Measurements from ENCODE around the gene SAMD1.
"Not testable (repeated sequence)": the region's sequence is repeated elsewhere in the genome, so short reads cannot be mapped to it uniquely, and the experiment has no call there.

The SAMD1 gene

DNA sequence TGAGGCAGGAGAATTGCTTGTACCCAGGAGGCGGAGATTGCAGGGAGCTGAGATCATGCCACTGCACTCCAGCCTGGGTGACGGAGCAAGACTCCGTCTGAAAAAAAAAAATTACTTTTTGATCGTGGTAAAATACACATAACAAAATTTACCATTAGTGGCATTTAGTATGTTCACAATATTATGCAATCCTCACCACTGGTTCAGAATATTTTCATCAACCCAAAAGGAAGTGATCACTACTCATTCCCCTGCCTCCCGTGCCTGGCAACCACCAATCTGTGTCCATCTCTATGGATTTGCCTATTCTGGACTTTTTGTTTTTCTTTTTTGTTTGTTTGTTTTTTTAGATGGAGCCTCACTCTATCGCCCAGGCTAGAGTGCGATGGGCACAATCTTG, 27.4 kb downstream of the SAMD1 start:
- no peak overlapping the region for H3K27ac ChIP-seq
- DNase-seq (ENCODE audit: low read depth, low spot score), result no peak

DNA sequence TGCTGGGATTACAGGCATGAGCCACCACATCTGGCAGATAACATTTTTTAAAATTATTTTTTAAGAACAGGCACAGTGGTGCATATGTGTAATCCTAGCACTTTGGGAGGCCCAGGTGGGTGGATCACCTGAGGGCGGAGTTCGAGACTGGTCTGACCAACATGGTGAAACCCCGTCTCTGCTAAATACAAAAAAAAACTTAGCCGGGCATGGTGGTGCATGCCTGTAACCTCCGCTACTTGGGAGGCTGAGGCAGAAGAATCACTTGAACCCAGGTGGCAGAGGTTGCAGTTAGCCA, 28.0 kb downstream of the SAMD1 start:
- no peak overlapping the region for H3K27ac ChIP-seq
- no peak for DNase-seq (ENCODE audit: low read depth, low spot score)

DNA sequence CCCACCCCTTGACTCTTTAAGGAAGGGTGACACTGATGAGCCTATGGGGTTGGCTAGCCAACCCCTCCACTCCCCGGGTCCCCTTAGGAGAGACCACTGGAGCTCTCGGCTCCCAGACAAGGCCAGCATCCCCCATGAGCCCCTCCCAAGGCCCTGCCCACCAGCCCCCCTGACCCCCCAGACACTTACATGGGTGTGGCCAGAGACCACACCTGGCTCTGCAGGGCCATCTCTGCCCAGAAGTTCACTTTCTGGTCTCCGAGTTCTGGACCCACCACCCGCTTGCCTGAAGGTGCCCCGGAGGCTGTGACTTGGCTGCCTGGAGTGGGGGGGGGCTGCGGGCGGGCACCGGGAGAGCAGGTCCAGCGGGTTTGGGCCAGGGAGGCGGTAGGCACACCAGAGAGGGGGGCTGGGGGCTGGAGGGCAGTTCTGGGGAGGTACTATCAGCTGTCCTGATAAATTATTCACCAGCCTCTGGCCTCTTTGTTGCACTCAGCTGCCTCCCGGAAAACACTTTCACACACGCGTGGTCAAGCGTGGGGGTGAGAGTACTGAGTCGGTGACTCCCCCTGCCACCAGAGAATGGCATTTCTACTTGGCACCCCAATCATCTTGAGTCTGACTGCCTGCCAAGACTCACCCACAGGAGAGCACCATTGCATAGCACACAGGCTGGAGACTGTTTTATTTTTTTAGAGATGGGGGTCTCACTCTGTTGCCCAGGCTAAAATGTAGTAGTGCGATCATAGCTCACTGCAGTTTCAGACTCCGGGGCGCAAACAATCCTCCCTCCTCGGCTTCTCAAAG, 28.6 kb downstream of the SAMD1 start, which contains the start of gene PALM3:
TSS of gene PALM3 (minus strand) at position 326 of the 807 bp plus-strand sequence. CDS start at position 230, 96 bp downstream.
- DNase-seq (ENCODE audit: low read depth, low spot score), result no peak
- no peak within 1 kb of the TSS for H3K27ac ChIP-seq

DNA sequence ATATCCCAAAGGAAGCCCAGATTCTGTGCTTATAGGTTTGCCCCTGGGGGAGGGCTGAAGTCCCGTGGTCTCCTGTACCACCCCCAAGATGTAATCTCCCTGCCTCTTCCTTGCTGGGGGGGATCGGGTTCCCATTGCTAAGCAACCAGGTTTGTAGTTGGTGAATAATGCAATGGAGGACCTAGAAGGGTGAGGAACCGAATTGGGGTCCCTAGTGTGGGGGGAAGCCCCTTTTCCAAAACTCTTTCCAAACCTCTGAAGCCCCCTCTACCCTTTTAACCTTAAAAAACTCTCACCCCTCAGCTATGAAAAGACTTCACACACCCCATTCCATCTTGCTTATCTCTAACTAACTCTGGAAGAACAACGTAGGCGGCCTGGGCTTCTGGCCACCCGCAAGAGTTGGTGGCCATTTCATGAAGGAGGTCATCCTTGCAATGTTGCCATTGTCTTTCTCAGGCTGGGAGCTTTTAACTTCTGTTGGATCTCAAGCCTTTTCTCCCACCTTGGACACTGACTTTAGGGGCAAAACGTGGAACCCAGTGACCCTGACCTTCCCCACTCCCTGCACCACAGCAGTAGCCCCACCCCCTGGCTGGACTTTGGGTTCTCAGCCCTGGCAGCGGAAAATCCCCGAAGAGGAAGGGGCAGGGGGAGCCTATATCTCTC, 29.3 kb downstream of the SAMD1 start:
- no peak for DNase-seq (ENCODE audit: low read depth, low spot score)
- no peak overlapping the region for H3K27ac ChIP-seq

DNA sequence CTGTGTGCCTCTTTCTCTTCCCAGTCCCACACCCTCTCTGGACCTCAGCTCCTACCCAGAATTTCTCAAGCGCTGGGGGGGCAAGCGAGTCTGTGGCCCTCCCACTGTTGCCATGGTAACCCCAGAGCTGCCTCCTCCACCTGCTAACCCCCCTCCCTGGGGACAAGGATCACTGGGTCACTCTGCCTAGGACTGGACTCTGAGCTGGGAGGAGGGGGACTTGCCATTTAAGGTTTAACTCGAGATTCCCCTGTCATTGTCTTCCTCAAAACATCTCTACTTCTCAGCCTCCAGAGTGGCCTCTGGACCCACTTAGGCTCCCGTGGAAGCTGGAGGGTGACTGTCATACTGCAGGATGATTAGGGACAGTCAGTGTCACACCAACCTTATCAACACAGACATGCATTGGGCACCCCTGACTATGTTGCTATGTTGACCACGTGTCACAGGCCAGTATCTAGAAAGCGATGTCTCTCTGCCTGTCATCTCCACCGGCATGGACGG, 30.8 kb downstream of the SAMD1 start:
- DNase-seq (ENCODE audit: low read depth, low spot score), result no peak
- H3K27ac ChIP-seq, result no peak overlapping the region

DNA sequence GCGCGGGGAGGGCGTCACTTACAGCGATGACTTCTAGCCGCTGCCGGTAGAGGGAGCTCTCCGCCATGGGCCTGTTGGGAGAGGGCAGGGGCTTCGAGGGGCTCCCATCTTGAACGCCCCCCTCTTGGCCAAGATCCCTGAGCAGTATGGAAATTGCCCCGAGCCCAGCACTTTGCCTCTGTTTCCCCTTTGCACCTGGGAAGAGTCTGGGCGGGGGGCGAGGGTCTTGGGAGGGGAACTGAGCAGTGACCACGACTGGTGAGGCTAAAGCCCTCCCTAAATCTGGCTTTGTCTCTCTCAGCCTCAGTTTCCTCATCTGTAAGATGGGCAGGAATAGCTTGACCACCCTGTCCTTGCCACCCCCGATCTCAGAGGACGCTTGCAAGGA, 31.5 kb downstream of the SAMD1 start:
- no peak for DNase-seq (ENCODE audit: low read depth, low spot score)
- H3K27ac ChIP-seq, result no peak overlapping the region

DNA sequence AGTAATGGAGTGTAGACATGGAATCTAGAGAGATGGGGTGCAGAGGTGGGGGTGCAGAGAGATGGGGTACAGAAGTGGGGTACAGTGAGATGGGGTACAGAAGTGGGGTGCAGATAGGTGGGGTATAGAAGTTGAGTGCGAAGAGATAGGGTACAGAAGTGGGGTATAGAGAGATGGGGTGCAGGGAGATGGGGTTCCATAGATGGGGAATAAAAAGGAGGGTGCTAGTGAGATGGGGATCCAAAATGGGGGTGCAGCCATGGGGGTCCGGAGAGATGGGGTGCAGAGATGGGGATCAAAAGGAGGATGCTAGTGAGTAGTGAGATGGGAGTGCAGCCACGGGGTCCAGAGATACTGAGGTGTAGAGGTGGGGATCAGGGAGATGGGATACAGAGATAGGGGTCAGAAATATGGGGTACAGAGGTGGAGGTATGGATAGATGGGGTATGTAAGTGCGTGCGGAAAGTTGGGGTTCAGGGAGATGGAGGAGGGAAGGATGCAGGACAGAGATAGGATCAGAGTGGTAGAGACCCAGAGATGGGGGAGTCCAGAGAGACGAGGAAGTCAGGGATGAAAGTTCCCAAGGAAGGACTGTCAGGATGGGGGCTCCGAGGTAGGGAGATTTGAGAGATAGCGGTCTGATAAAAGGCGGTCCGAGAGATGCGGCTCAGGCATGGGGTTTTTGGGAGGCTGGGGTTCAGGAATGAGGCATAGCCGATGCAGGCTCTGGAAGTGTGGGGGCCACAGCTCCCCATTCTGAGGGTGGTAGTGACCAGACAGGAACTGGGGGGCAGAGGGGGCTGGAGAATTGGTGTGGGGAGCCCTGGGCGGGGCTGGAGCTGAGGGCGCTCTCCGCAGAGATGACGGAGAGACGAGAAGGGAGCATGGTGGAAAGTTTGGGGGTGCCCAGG, 32.1 kb downstream of the SAMD1 start:
- no peak for DNase-seq (ENCODE audit: low read depth, low spot score)
- no peak overlapping the region for H3K27ac ChIP-seq

DNA sequence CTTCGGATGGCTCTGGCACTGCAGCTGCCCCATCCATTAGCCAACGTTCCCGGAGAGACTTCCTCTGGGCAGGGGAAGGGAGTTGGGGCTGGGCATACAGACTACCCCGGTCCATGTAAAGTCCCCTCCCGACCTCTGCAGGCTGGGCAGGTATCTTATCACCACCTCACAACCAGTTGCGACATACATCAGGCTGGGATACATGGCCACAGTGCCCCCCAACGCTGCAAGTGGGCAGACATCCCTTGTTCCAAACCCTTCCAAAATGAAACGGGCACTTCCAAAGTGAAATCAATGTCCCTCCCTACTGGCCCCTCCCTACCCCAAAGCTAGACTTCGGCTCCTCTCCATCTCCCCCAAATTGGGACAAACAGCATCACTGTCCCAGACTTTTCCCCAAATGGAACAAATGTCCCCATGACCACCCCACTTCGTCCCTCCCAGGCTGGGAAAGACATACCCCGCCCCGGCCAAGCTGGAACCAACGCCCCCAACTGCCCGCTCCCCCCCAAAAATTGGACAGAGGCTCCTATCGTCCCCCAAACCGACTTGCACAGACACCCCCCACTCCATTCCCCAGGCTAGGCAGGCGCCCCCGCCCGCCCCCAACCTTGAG, 33.7 kb downstream of the SAMD1 start:
- no peak for DNase-seq (ENCODE audit: low read depth, low spot score)
- no peak overlapping the region for H3K27ac ChIP-seq

DNA sequence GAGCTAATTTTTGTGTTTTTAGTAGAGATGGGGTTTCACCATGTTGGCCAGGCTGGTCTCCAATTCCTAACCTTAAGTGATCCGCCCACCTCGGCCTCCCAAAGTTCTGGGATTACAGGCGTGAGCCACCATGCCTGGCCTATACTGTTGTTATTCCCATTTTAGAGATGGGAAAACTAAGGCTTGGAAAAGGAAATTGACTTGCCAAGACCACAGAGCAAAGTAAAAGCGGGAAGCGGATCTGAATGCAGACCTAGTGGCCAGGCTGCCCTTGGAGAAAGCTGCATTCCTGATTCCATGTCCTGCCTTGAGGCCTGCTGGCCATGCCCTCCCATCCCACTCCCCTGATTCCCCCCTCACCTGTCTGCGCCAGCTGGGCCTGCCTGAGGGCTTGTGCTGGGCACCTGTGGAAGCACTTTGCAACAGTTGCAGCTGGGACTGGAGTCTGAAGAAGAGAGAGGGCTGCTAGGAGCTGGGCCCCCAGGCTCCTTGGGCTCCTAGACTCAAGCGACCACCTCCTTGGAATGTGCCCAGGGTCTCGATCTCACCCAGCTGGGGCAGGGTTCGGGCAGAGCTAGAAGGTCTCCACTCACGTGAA, 34.4 kb downstream of the SAMD1 start:
- no peak overlapping the region for H3K27ac ChIP-seq
- DNase-seq (ENCODE audit: low read depth, low spot score), result no peak

DNA sequence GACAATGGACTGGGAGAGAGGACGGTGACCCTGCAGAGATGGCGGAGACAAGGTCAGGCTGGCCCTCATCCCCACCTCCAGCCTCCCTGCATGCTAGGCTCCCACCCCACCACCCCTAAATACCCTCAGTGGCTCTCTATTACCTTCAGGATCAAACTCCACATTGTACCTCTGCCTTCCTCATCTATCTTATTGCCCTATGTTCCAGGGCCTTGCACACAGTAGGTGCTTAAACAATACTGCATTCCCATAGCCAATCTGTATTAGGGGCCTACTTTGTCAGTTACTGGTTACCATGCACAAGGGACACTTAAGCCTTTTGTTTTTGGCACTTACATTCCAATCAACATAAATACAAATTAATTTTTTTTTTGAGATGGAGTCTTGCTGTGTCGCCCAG, 35.2 kb downstream of the SAMD1 start:
- no peak for DNase-seq (ENCODE audit: low read depth, low spot score)

DNA sequence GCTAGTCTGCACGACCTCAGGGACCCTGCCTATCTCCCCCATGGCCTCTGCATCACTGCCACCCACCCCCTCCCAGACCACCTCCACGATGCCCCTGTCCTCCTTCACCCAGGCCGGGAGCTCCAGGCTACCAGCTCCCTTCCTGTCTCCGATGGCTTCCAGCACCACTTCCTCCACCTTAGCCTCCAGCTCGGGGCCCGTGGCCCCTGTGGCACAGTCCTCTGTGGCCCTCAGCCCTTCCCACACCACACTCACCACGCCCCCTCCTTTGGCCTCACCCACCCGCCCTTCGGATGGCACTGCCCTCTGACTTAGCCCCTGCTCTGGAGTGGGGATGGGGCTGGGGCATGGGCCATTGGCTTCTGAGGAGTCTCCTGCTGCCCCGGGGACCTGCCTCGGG, 35.8 kb downstream of the SAMD1 start:
- DNase-seq (ENCODE audit: low read depth, low spot score), result no peak
- no peak overlapping the region for H3K27ac ChIP-seq

More for the DNA sequence above, 35.2 kb downstream of the SAMD1 start:
- no peak overlapping the region for H3K27ac ChIP-seq

DNA sequence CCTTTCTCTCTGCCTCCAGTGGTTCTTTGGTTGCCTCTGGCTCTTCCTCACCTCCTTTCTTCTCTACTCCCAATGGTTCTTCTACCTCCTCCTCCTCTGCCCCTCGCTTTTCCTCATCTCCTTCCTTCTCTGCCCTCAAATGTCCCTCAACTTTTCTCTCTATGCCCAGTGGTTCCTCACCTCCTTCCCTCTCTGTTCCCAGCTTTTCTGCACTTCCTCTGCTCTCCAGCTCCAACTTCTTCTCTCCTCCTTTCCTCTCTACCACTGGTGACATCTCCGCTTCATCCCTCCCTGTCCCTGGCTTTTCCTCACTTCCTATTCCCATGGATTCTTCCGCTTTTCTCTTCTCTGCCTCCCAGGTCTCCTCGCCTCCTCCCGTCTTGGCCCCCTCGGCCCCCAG, 36.5 kb downstream of the SAMD1 start:
- no peak overlapping the region for H3K27ac ChIP-seq
- no peak for DNase-seq (ENCODE audit: low read depth, low spot score)

DNA sequence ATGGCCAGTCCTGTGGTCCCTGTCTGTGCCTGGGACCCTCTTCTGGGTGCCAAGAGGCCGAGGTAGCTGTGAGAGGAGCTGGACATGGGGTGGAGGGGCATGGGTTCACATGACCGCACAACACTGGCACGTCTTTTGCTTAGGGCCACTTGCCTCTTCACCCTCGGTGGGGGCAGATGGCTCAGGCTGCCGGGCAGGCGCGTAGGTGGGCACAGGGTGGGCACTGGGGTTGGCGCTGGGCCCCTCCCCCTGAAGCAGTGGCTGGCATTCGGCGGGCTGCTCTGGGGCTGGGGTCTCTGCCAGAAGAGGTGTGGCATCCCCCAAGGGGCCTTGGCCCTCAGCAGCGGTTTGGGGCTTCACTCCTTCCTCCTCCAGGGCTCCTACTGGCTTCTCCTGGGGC, 37.1 kb downstream of the SAMD1 start:
- no peak overlapping the region for H3K27ac ChIP-seq
- DNase-seq (ENCODE audit: low read depth, low spot score), result no peak

DNA sequence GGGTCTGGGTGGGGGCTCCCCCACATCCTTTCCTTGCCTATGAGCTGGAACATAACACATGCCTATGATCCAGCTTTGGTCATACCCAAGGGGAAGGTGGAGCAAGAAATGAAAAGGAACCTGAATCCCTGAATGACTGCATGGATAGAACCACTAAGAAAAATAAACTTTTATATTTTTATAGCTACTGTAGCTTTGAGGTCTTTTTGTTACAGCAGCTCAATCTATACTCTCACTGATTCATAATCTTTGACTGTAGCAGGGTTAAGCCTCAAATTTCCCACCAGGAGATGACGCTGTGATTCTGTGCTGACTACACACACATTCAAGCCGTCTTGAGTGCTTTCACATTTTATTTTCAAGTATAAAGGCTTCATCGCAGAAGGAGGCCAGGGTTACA, 37.5 kb downstream of the SAMD1 start:
- DNase-seq (ENCODE audit: low read depth, low spot score), result no peak
- no peak overlapping the region for H3K27ac ChIP-seq

DNA sequence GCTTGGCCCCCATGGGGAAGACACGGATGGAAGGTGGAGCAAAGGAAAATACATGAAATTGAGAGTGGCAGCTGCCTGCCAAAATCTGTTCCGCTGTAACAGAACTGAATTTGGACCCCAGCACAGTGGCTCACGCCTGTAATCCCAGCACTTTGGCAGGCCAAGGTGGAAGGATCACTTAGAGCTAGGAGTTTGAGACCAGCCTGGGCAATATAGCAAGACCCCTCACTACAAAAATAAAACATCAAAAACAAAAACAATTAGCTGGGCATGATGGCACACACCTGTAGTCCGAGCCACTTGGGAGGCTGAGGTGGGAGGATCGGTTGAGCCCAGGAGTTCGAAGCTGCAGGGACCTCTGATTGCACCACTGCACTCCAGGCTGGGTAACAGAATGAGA, 38.1 kb downstream of the SAMD1 start:
- DNase-seq (ENCODE audit: low read depth, low spot score), result no peak
- no peak overlapping the region for H3K27ac ChIP-seq

DNA sequence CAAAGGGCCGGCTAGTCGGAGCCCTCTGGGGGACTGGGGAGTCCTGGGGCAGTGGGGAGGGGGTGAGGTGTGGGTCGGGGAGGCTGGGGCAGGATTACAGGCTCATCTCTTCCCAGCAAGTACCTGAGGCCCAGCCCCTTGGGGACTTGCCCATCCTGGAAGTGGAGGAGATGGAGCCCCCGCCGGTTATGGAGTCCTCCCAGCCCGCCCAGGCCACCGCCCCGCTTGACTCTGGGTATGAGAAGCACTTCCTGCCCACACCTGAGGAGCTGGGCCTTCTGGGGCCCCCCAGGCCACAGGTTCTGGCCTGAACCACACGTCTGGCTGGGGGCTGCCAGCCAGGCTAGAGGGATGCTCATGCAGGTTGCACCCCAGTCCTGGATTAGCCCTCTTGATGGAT, 38.6 kb downstream of the SAMD1 start:
- no peak for DNase-seq (ENCODE audit: low read depth, low spot score)
- H3K27ac ChIP-seq, result no peak overlapping the region

DNA sequence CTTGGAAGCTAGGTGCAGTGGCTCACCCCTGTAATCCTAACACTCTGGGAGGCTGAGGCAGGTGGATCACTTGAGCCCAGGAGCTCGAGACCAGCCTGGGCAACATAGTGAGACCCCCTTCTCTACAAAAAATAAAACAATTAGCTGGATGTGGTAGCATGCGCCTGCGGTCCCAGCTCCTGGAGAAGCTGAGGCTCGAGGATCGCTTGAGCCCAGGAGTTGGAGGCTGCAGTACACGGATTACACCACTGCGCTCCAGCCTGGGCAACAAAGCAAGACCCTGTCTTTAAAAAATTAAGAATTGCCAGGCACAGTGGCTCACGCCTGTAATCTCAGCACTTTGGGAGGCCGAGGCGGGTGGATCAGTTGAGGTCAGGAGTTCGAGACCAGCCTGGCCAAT, 39.6 kb downstream of the SAMD1 start:
- not testable (repeated sequence) for H3K27ac ChIP-seq; DNase-seq (ENCODE audit: low read depth, low spot score)

DNA sequence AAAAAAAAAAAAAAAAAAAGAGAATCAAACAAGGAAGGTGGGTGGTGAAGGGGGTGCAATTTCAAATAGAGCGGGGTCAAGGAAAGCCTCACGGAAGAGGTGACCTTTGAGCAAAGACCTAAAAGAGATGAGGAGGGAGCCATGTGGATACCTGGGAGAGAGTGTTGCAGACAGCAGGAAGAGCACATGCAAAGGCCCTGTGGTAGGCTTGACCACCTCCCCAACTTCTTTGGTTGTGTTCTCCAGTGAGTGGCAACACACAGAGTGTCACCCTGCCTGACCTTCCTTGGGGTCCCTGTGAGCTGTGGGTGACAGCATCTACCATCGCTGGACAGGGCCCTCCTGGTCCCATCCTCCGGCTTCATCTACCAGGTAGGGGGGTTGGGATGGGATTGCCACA, 40.0 kb downstream of the SAMD1 start:
- DNase-seq (ENCODE audit: low read depth, low spot score), result no peak

DNA sequence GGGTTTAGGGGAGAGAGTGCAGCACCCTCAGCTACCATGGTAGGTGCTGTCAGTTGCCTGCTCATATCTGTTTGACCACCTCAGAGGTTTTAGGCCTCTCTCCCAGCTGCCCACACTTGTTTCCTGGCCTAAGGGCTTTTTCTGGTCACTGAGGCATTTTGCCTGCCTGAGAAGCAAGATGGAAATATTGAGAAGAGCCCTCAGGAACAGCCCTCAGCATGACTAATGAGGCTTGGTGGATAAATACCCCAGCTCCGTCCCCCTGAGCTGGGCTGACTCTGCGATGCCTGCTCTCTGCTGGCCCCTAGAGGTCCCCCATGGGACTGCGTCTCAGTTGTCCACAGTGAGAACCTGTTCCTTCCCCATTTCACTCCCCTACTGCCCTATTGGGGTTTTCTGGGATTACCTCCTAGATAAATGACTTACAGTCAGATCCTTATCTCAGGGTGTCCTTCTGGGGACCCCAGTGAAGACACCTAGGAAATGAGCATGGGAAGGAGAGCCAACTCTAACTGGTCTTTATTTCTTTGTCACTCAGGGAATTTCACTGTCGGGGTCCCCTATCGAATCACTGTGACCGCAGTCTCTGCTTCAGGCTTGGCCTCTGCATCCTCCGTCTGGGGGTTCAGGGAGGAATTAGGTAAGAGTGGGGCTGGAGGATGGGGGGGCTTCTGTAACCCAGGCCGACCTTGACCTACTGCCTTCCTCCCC, 42.0 kb downstream of the SAMD1 start:
- H3K27ac ChIP-seq, result no peak overlapping the region
- DNase-seq (ENCODE audit: low read depth, low spot score), result no peak

More for the DNA sequence above, 40.0 kb downstream of the SAMD1 start:
- no peak overlapping the region for H3K27ac ChIP-seq
